Kidney epithelial cell (primary cell): ENCODE measurements around the gene RGSL1. TPM values are rescaled to one million over a fixed set of nuclear protein-coding genes. Genes with fewer than 3 reads are reported as not detected.
A peak's percentile ranks its signal among the peaks of the same experiment; 100 is the strongest.

Experiments
- DNase-seq: peaks from one replicate; pipeline ENCODE4 v3.0.0-alpha.2; 2010; ENCODE audit warnings: low read depth
- H3K27me3 ChIP-seq: 2 replicates; pipeline ENCODE4 v1.6.0; 2011; ENCODE audit warnings: low read length; ENCODE audit not compliant: control insufficient read depth, insufficient read depth
- H3K36me3 ChIP-seq: 2 replicates; pipeline ENCODE4 v1.5.1; 2011; ENCODE audit warnings: low read length; ENCODE audit not compliant: control insufficient read depth, insufficient read depth
- H3K4me3 ChIP-seq: 2 replicates; pipeline ENCODE4 v1.5.1; 2011; ENCODE audit warnings: low read depth, mild to moderate bottlenecking, control low read depth, low read length
- total RNA-seq: library from RNA; depleted of rRNA; stranded (reverse); fragments of >200 nt; gene quantifications from 2 replicates; pipeline ENCODE4 v1.2.3, GENCODE V29; 2015
- TF ChIP-seq, protein P1 (sequence below): IDR thresholded peaks from 2 replicates; pipeline ENCODE4 v1.5.1; 2011; ENCODE audit warnings: mild to moderate bottlenecking, moderate library complexity, low read length, control low read depth, inconsistent platforms; ENCODE audit not compliant: insufficient read depth, poor library complexity, severe bottlenecking

Gene RGSL1
- total RNA-seq, 1 donor from 2014 or later = not detected

- no peaks in the 10 kb centered on the region for H3K36me3 ChIP-seq
- no peaks in the 10 kb centered on the region for H3K27me3 ChIP-seq
- TF ChIP-seq, protein P1, sequence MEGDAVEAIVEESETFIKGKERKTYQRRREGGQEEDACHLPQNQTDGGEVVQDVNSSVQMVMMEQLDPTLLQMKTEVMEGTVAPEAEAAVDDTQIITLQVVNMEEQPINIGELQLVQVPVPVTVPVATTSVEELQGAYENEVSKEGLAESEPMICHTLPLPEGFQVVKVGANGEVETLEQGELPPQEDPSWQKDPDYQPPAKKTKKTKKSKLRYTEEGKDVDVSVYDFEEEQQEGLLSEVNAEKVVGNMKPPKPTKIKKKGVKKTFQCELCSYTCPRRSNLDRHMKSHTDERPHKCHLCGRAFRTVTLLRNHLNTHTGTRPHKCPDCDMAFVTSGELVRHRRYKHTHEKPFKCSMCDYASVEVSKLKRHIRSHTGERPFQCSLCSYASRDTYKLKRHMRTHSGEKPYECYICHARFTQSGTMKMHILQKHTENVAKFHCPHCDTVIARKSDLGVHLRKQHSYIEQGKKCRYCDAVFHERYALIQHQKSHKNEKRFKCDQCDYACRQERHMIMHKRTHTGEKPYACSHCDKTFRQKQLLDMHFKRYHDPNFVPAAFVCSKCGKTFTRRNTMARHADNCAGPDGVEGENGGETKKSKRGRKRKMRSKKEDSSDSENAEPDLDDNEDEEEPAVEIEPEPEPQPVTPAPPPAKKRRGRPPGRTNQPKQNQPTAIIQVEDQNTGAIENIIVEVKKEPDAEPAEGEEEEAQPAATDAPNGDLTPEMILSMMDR = no peak
- DNase-seq = no peak
- no peak overlapping the region for H3K4me3 ChIP-seq
Observed at GRCh38 chr1:182476625-182477024, 26.7 kb downstream of the RGSL1 start.

- no peaks in the 10 kb centered on the region for H3K27me3 ChIP-seq
- TF ChIP-seq, protein P1 = no peak
- DNase-seq = no peak
- H3K36me3 ChIP-seq = no peaks in the 10 kb centered on the region
- no peak overlapping the region for H3K4me3 ChIP-seq
Observed at GRCh38 chr1:182478238-182478637, 28.3 kb downstream of the RGSL1 start.

- Histone ChIP-seq H3K36me3 (no peaks in the 10 kb centered on the region), H3K27me3 (no peaks in the 10 kb centered on the region), H3K4me3 (no peak overlapping the region)
- no peak for DNase-seq
- TF ChIP-seq, protein P1 = no peak
Observed at GRCh38 chr1:182484067-182484466, 34.1 kb downstream of the RGSL1 start.

DNA sequence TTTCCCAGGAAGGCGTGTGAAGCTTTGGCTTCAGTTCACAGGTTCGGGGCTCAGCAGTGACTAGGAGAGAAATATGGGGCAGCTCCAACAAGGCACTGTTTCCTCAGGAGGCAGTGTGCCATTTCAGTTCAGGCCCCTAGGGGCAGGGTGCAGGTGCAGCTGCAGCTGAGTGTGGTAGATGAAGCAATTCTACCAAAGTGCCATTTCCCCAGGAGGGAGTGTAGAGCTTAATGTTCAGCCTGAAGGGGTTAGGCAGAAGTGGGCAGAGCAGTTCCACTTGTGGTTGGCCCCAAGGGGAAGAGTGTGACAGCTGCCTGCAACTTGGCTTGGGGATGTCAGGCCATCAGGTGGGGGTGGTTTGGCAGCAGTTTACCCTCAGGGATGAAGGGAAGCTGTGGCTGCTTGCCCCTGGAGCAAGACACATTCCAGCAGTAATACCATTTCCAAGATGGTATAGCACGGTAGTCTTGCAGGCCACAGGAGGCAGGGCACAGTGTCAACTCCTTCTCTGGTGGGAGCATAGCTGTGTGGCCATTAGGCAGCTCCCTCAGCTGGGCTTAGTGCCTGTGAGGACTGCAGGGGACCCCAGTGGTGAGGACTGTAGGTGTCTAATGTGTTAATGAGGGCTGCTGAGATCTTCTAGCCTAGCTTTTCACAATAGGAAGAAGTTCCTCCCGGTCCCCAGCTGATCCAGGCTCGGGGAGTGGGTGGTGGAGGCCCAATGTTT, 34.7 kb downstream of the RGSL1 start:
- Histone ChIP-seq H3K4me3 (no peak overlapping the region), H3K36me3 (no peaks in the 10 kb centered on the region), H3K27me3 (no peaks in the 10 kb centered on the region)
- DNase-seq = no peak
- TF ChIP-seq, protein P1 = peak; percentile 35

DNA sequence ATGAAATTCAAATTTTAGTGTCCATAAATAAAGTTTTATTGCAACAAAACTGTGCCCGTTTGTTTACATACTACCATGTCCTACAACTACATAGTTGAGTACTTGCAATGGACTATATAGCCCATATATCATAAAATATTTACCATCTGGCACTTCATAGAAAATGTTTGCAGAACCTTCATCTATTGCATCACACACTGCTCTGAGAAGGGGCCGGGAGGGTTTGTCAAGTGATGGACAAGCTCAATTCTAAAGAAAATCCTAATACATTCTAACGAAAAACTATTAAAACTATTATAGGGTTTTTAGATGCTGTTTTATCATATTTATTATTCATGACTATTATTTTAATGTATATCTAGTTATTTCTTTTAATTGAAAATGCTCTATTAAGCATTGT, 35.9 kb downstream of the RGSL1 start:
- Histone ChIP-seq H3K4me3 (no peak overlapping the region), H3K27me3 (no peaks in the 10 kb centered on the region), H3K36me3 (no peaks in the 10 kb centered on the region)
- TF ChIP-seq, protein P1 = no peak
- no peak for DNase-seq

DNA sequence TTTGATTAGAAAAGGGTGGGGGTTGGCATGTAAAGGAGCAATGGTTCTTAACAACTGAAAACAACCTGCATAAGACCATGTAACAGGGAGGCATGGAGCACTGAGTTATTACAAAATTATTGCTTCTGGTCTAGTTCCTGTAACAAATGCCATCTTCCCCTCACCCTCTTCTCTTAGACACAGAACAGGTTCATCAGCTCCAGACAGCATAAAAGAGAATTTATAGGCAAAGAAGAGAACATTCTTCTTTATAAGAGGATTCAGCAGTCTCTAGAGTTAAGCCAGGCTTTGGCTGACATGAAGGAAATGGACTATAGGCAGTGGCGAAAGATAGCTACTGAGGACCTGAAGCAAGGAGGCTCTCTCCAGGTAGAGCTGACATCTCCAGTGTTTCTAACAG, 38.9 kb downstream of the RGSL1 start:
- no peak overlapping the region for H3K4me3 ChIP-seq
- no peaks in the 10 kb centered on the region for H3K36me3 ChIP-seq
- no peak for DNase-seq
- H3K27me3 ChIP-seq = no peaks in the 10 kb centered on the region
- TF ChIP-seq, protein P1 = no peak
